Measurements from ENCODE around the gene ANKRD63.

ANKRD63 gene

DNA sequence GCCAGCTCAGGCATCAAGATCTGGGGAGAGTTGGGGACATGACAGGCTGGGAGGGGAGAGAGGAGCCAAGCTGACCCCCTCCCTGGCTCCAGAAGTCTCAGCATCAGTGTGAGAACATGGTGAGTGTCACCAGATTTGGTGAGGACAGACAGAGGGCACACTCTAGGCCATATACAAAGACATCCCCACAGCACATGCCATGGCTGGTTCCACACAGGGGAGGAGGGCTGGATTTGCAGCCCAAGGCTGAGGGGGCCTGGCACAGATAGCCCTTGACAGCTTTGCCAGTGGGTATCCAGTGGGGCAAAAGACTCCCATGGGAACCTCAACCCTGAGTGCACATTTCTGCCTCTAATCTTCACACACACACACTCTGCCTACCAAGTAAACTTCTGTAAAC is 10.1 kb upstream of the ANKRD63 start:
- Histone ChIP-seq H3K27me3 (replicated peaks; ENCODE audit: control insufficient read depth, insufficient read depth, low read length) (peaks cover 79% of the 10 kb centered on the region), H3K9me3 (ENCODE audit: control insufficient read depth, low read length) (no peaks in the 10 kb centered on the region), H3K9ac (ENCODE audit: low read length) (no peak overlapping the region), H3K36me3 (ENCODE audit: control insufficient read depth, insufficient read depth, low read length, severe bottlenecking) (no peaks in the 10 kb centered on the region), H3K4me3 (ENCODE audit: low read length) (no peak overlapping the region), H3K4me1 (ENCODE audit: control insufficient read depth, insufficient read depth, low read length) (no peaks in the 10 kb centered on the region)
- DNase-seq (ENCODE audit: low read depth) = no peak

DNA sequence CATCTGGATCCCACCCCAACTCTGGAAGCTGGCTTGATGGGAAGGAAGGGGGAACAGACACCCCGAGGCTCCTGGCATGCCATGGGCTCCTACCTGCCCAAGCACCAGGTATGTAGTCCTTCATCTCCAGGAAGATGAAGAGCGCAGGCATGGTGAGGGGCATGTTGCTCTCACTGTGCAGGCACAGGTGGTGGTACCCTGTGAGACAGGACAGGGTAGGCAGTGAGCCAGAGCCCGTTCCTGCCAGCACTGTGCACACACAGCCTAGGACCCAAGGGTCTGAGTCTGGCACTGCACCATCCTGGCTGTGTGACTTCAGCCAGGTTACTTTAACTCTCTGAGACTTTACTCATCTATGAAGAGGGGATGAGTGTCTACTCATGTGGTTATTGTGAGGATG is 9.4 kb upstream of the ANKRD63 start:
- H3K9ac ChIP-seq (ENCODE audit: low read length) = no peak overlapping the region
- DNase-seq (ENCODE audit: low read depth) = no peak
- H3K27me3 ChIP-seq (replicated peaks; ENCODE audit: control insufficient read depth, insufficient read depth, low read length) = peaks cover 77% of the 10 kb centered on the region
- no peaks in the 10 kb centered on the region for H3K9me3 ChIP-seq (ENCODE audit: control insufficient read depth, low read length)
- H3K4me3 ChIP-seq (ENCODE audit: low read length) = no peak overlapping the region
- H3K4me1 ChIP-seq (ENCODE audit: control insufficient read depth, insufficient read depth, low read length) = no peaks in the 10 kb centered on the region
- no peaks in the 10 kb centered on the region for H3K36me3 ChIP-seq (ENCODE audit: control insufficient read depth, insufficient read depth, low read length, severe bottlenecking)

DNA sequence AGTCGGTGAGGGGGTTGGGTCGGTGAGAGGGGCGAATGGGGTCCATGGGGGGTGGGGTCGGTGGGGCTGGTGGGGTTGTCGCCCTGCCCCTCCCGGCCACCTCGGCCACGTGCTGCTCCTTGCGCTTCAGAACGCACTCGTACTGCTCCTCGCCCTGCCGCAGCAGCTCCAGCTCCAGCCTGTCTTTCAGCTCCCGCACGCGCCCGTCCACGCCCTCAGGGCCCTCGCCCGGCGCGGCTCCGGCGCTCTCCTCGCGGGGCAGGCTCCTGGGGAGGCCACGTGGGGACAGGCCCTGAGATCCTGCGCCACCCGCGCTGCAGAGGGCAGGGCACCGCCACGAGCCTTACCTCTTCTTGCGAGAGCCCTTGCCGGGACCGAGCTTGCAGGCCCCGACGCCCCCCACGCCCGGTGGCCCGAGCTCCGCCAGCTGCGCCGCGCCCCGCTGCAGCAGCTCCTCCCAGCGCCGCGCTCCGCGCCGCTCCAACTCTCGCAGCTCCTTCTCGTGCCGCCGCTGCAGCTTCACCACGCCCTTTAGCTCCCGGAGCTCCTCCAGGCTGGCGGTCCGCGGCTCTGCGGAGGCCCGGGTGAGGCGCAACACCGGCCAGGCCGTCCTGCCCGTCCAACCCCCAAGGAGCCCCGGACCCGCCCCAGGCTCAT is 8.2 kb upstream of the ANKRD63 start:
- Histone ChIP-seq H3K36me3 (ENCODE audit: control insufficient read depth, insufficient read depth, low read length, severe bottlenecking) (no peaks in the 10 kb centered on the region), H3K9ac (ENCODE audit: low read length) (no peak overlapping the region), H3K9me3 (ENCODE audit: control insufficient read depth, low read length) (no peaks in the 10 kb centered on the region), H3K27me3 (replicated peaks; ENCODE audit: control insufficient read depth, insufficient read depth, low read length) (peaks cover 65% of the 10 kb centered on the region), H3K4me3 (ENCODE audit: low read length) (peak overlapping the region; percentile 48), H3K4me1 (ENCODE audit: control insufficient read depth, insufficient read depth, low read length) (no peaks in the 10 kb centered on the region)
- peak; percentile 87 for DNase-seq (ENCODE audit: low read depth)

DNA sequence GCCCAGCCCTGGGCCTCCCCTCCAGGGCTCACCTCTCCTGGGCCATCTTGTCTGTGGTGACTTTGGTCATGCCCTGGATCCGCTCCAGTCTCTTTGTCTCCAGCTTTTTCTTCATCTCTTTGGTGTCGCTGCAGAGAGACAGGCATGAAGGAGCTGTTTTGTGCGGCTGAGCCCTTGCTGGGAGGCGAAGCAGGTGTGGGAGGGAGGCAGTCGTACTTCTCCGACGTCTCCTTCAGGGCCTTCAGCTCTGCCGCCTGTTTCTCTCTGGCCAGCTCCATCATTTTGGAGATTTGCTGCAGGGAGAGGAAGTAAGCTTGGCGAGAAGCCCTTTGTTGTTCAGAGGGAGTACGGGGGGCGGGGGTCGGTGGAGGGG is 7.7 kb upstream of the ANKRD63 start:
- no peak for DNase-seq (ENCODE audit: low read depth)
- H3K4me1 ChIP-seq (ENCODE audit: control insufficient read depth, insufficient read depth, low read length) = peaks cover 4% of the 10 kb centered on the region
- no peak overlapping the region for H3K9ac ChIP-seq (ENCODE audit: low read length)
- H3K4me3 ChIP-seq (ENCODE audit: low read length) = no peak overlapping the region
- H3K27me3 ChIP-seq (replicated peaks; ENCODE audit: control insufficient read depth, insufficient read depth, low read length) = peaks cover 62% of the 10 kb centered on the region
- H3K36me3 ChIP-seq (ENCODE audit: control insufficient read depth, insufficient read depth, low read length, severe bottlenecking) = no peaks in the 10 kb centered on the region
- H3K9me3 ChIP-seq (ENCODE audit: control insufficient read depth, low read length) = no peaks in the 10 kb centered on the region

DNA sequence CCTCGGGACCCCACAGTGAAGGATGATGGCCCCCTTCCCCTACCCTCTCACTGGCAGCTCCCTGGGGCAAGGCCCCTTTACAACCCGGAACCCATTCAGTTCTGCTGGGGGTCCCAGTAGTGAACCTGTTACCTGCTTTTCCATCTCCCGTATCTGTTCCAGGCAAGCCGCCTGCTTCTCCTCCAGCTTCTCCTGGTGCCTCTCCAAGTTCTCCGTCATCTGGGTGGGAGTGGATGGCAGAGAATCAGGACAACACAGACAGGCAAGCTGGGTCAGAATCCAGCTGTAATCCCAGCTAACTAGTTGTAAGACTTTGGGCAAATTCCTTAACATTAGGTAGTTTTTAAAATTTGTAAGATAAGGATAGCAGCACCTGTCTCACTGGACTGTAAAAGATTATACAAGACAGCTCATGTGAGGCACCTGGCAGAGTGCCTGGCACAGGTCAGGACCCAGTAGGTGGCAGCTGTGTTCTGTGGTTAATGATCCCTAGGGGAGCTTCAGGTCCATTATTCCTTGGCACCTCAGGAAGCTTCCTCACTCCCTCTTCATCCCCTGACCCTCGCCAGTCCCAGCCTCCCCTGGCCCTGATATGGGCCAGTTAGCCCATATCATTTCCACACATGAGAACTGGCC is 6.4 kb upstream of the ANKRD63 start:
- Histone ChIP-seq H3K27me3 (replicated peaks; ENCODE audit: control insufficient read depth, insufficient read depth, low read length) (peaks cover 49% of the 10 kb centered on the region), H3K9me3 (ENCODE audit: control insufficient read depth, low read length) (no peaks in the 10 kb centered on the region), H3K4me3 (ENCODE audit: low read length) (no peak overlapping the region), H3K4me1 (ENCODE audit: control insufficient read depth, insufficient read depth, low read length) (peaks cover 11% of the 10 kb centered on the region), H3K36me3 (ENCODE audit: control insufficient read depth, insufficient read depth, low read length, severe bottlenecking) (no peaks in the 10 kb centered on the region), H3K9ac (ENCODE audit: low read length) (no peak overlapping the region)
- DNase-seq (ENCODE audit: low read depth) = no peak

DNA sequence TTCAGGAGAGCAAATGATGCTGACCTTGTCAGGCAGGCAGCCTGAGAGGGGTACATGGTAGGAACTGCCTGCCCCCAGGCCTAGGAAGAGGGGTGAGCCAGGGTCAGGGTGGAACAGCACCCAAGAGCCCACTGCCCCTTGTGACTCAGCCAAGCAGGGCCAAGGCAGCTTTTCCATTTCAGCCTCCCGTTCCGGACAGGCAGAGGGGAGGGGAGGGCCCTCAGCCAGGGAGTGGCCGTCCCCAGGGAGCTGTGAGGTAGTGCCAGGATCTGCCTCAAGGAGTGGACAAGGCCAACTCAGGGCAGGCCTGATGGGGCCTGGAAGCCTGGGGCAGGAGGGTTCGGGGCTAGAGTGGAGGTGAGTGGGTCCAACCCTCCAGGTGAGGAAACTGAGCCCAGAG is 5.1 kb upstream of the ANKRD63 start:
- Histone ChIP-seq H3K9ac (ENCODE audit: low read length) (no peak overlapping the region), H3K36me3 (ENCODE audit: control insufficient read depth, insufficient read depth, low read length, severe bottlenecking) (no peaks in the 10 kb centered on the region), H3K27me3 (replicated peaks; ENCODE audit: control insufficient read depth, insufficient read depth, low read length) (peaks cover 36% of the 10 kb centered on the region), H3K9me3 (ENCODE audit: control insufficient read depth, low read length) (no peaks in the 10 kb centered on the region), H3K4me3 (ENCODE audit: low read length) (no peak overlapping the region), H3K4me1 (ENCODE audit: control insufficient read depth, insufficient read depth, low read length) (peaks cover 11% of the 10 kb centered on the region)
- DNase-seq (ENCODE audit: low read depth) = no peak

DNA sequence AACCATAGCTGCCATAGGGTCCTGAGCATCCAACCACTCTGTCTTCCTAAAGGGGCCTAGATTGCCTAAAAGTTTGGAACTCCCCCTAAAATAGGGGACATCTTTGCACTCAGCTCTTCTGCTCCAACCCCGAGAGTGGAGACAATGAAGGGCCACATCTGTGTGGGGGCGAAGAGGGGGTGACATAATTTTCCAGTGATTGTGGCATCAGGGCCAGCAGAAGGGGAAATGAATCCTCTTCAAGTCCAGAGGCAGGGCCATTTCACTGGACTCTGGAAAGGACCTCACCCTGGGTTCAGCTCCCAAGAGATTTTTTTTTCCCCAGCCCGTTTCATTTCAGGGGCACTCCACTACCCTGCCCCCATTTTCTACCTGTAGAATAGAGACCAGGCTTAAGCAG is 4.6 kb upstream of the ANKRD63 start:
- Histone ChIP-seq H3K4me1 (ENCODE audit: control insufficient read depth, insufficient read depth, low read length) (peaks cover 11% of the 10 kb centered on the region), H3K9me3 (ENCODE audit: control insufficient read depth, low read length) (no peaks in the 10 kb centered on the region), H3K9ac (ENCODE audit: low read length) (no peak overlapping the region), H3K36me3 (ENCODE audit: control insufficient read depth, insufficient read depth, low read length, severe bottlenecking) (no peaks in the 10 kb centered on the region), H3K4me3 (ENCODE audit: low read length) (no peak overlapping the region), H3K27me3 (replicated peaks; ENCODE audit: control insufficient read depth, insufficient read depth, low read length) (peaks cover 32% of the 10 kb centered on the region)
- DNase-seq (ENCODE audit: low read depth) = no peak

DNA sequence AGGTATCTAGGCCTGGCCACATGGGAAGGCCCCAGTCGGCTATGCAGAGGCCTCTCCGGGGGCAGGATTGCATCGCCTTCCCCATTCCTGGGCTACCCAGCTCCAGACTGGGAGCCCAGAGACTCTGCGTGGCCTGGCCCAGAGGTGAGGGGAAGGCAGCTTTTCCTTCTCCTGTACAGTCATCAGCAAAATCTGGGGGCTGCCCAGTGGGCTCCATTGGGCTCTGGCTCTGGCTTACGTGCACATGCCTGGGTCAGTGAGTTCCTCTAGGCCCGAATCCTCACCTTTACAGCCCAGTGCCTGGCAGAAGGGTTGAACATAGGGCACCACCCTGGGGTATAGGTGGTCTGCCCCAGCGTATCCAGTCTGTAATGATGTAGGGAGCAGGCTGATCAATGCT is 3.9 kb upstream of the ANKRD63 start:
- Histone ChIP-seq H3K4me3 (ENCODE audit: low read length) (no peak overlapping the region), H3K9me3 (ENCODE audit: control insufficient read depth, low read length) (no peaks in the 10 kb centered on the region), H3K36me3 (ENCODE audit: control insufficient read depth, insufficient read depth, low read length, severe bottlenecking) (no peaks in the 10 kb centered on the region), H3K4me1 (ENCODE audit: control insufficient read depth, insufficient read depth, low read length) (peaks cover 15% of the 10 kb centered on the region), H3K9ac (ENCODE audit: low read length) (no peak overlapping the region), H3K27me3 (replicated peaks; ENCODE audit: control insufficient read depth, insufficient read depth, low read length) (peaks cover 25% of the 10 kb centered on the region)
- no peak for DNase-seq (ENCODE audit: low read depth)

DNA sequence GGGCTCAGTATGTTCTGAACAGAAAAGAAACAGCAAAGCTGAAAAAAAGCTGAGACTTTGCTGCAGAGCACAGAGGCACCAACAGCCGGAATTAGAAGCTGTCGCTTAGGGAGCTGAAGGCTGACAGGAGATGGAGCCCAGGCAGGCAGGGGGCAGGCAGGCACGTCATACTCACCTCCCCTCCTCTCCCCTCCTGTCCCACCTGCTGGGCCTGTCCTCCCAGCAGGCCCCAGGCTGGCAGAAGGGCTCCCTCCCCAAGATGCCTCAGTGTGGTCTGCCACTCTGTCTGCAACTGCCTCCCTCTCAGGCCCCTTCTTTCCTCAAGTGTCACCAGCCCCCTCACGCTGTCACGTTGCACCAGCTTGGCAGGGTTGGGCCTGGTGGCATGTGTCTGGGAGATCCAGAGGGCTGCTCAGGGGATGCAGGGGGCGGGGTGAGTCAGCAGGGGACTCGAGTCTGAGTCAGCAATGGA is 3.2 kb upstream of the ANKRD63 start:
- no peak overlapping the region for H3K9ac ChIP-seq (ENCODE audit: low read length)
- peaks cover 15% of the 10 kb centered on the region for H3K4me1 ChIP-seq (ENCODE audit: control insufficient read depth, insufficient read depth, low read length)
- H3K27me3 ChIP-seq (replicated peaks; ENCODE audit: control insufficient read depth, insufficient read depth, low read length) = peaks cover 27% of the 10 kb centered on the region
- H3K36me3 ChIP-seq (ENCODE audit: control insufficient read depth, insufficient read depth, low read length, severe bottlenecking) = no peaks in the 10 kb centered on the region
- H3K9me3 ChIP-seq (ENCODE audit: control insufficient read depth, low read length) = no peaks in the 10 kb centered on the region
- no peak overlapping the region for H3K4me3 ChIP-seq (ENCODE audit: low read length)
- no peak for DNase-seq (ENCODE audit: low read depth)

DNA sequence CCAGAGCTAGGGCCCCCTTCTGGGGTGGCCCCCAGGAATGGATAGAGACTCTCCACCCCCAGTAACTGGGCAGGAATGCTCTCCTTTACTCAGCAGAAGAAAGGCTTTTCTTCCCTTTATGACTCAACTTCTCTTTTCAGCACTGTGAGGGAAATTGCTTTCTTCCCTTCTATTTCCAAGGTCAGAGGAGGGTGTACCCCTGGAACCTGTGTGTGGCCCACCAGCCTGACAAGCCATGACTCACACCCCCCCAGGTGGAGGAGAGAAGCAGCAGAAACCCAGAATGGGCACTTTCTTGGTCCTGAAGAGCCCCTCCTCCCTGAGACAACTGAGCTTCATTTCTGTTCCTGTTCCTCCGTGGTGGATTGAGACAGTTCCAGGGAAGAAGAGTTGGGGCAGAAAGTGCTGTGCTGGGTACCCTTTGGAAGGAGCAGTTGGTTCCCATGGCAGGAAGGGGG is 2.7 kb upstream of the ANKRD63 start:
- DNase-seq (ENCODE audit: low read depth) = peak; percentile 53

DNA sequence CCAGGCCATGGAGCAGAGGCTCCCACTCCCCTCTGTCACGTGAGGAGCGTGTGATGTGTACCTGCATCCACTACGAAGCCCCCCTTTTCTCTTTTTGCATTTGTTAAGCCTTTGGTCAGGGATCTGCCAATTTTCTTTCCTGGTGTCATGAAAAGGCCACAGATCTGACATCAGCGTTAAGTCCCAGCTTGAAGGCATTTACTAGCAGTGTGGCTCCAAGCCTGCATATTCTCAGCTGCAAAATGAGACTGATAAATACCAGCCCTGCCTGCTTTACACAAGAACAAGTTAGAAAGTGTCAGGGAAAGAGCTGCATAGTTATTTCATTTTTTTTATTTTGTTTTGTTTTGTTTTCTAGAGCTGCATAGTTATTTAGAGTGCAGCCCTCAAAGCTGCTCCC is 2.3 kb upstream of the ANKRD63 start:
- Histone ChIP-seq H3K4me3 (ENCODE audit: low read length) (no peak overlapping the region), H3K9me3 (ENCODE audit: control insufficient read depth, low read length) (no peaks in the 10 kb centered on the region), H3K9ac (ENCODE audit: low read length) (no peak overlapping the region), H3K27me3 (replicated peaks; ENCODE audit: control insufficient read depth, insufficient read depth, low read length) (peaks cover 32% of the 10 kb centered on the region), H3K4me1 (ENCODE audit: control insufficient read depth, insufficient read depth, low read length) (peaks cover 15% of the 10 kb centered on the region), H3K36me3 (ENCODE audit: control insufficient read depth, insufficient read depth, low read length, severe bottlenecking) (no peaks in the 10 kb centered on the region)
- DNase-seq (ENCODE audit: low read depth) = peak; percentile 63

More for the DNA sequence above, 2.7 kb upstream of the ANKRD63 start:
- Histone ChIP-seq H3K36me3 (ENCODE audit: control insufficient read depth, insufficient read depth, low read length, severe bottlenecking) (no peaks in the 10 kb centered on the region), H3K9ac (ENCODE audit: low read length) (no peak overlapping the region), H3K9me3 (ENCODE audit: control insufficient read depth, low read length) (no peaks in the 10 kb centered on the region), H3K27me3 (replicated peaks; ENCODE audit: control insufficient read depth, insufficient read depth, low read length) (peaks cover 32% of the 10 kb centered on the region), H3K4me1 (ENCODE audit: control insufficient read depth, insufficient read depth, low read length) (peaks cover 15% of the 10 kb centered on the region), H3K4me3 (ENCODE audit: low read length) (no peak overlapping the region)
